Measurements from ENCODE around the gene GTSF1L.

Gene GTSF1L

DNA sequence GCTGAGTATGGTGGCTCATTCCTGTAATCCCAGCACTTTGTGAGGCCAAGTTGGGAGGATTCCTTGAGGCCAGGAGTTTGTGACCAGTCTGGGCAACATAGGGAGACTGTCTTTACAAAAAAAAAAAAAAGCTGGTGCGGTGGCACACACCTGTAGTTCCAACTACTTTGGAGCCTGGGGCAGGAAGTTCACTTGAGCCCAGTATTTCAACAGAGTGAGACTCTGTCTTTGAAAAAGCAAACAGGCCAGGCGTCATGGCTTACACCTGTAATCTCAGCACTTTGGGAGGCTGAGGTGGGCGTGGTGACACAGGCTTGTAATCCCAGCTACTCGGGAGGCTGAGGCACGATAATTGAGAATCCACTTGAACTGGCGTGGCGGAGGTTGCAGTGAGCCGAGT is 31.2 kb downstream of the GTSF1L start:
- no peak for ATAC-seq

DNA sequence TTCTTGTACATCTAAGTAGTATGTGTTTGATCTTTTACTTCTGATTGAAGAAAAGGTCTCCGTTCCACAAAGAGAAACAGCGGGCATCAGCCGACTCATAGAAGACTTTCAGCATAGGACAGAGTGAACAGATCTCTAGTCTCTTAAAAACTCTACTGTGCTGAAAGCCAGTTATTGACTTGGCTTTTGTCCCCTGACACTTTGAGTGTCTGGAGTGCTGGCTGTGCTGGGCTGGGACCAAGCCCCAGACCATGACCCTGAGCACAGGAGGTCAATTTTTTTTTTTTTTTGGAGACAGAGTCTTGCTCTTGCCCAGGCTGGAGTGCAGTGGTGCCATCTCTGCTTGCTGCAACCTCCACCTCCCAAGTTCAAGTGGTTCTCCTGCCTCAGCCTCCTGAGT is 32.0 kb downstream of the GTSF1L start:
- ATAC-seq = no peak
- TF ChIP-seq ZFP30 (CRISPR knock-in tag; IDR thresholded peaks at IDR 0.05) = no peak
- no peak for TF ChIP-seq CSDC2 (CRISPR knock-in tag; IDR thresholded peaks at IDR 0.05)
- TF ChIP-seq, protein P1, sequence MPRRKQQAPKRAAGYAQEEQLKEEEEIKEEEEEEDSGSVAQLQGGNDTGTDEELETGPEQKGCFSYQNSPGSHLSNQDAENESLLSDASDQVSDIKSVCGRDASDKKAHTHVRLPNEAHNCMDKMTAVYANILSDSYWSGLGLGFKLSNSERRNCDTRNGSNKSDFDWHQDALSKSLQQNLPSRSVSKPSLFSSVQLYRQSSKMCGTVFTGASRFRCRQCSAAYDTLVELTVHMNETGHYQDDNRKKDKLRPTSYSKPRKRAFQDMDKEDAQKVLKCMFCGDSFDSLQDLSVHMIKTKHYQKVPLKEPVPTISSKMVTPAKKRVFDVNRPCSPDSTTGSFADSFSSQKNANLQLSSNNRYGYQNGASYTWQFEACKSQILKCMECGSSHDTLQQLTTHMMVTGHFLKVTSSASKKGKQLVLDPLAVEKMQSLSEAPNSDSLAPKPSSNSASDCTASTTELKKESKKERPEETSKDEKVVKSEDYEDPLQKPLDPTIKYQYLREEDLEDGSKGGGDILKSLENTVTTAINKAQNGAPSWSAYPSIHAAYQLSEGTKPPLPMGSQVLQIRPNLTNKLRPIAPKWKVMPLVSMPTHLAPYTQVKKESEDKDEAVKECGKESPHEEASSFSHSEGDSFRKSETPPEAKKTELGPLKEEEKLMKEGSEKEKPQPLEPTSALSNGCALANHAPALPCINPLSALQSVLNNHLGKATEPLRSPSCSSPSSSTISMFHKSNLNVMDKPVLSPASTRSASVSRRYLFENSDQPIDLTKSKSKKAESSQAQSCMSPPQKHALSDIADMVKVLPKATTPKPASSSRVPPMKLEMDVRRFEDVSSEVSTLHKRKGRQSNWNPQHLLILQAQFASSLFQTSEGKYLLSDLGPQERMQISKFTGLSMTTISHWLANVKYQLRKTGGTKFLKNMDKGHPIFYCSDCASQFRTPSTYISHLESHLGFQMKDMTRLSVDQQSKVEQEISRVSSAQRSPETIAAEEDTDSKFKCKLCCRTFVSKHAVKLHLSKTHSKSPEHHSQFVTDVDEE (CRISPR knock-in tag; IDR thresholded peaks at IDR 0.05) = no peak
- no peak for TF ChIP-seq ARNTL (CRISPR knock-in tag; IDR thresholded peaks at IDR 0.05; ENCODE audit: borderline replicate concordance, low read depth)
- TF ChIP-seq RARB (CRISPR knock-in tag; IDR thresholded peaks at IDR 0.05) = no peak
- TF ChIP-seq ZNF70 (CRISPR knock-in tag; IDR thresholded peaks at IDR 0.05) = no peak
- no peak for TF ChIP-seq ZNF8 (CRISPR knock-in tag; IDR thresholded peaks at IDR 0.05)
- TF ChIP-seq GLIS3 (CRISPR knock-in tag; IDR thresholded peaks at IDR 0.05) = no peak
- no peak for TF ChIP-seq SNAI2 (CRISPR knock-in tag; IDR thresholded peaks at IDR 0.05)
- no peak for TF ChIP-seq OSR1 (CRISPR knock-in tag; IDR thresholded peaks at IDR 0.05)
- no peak for TF ChIP-seq ESRRG (CRISPR knock-in tag; IDR thresholded peaks at IDR 0.05)
- no peak for TF ChIP-seq TOX (CRISPR knock-in tag; IDR thresholded peaks at IDR 0.05; ENCODE audit: borderline replicate concordance)
- TF ChIP-seq, protein P2, sequence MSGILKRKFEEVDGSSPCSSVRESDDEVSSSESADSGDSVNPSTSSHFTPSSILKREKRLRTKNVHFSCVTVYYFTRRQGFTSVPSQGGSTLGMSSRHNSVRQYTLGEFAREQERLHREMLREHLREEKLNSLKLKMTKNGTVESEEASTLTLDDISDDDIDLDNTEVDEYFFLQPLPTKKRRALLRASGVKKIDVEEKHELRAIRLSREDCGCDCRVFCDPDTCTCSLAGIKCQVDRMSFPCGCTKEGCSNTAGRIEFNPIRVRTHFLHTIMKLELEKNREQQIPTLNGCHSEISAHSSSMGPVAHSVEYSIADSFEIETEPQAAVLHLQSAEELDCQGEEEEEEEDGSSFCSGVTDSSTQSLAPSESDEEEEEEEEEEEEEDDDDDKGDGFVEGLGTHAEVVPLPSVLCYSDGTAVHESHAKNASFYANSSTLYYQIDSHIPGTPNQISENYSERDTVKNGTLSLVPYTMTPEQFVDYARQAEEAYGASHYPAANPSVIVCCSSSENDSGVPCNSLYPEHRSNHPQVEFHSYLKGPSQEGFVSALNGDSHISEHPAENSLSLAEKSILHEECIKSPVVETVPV (CRISPR knock-in tag; IDR thresholded peaks at IDR 0.05) = no peak
- TF ChIP-seq ZNF565 (CRISPR knock-in tag; conservative IDR thresholded peaks at IDR 0.05; ENCODE audit: low read depth) = no peak
- no peak for TF ChIP-seq ZC3H10 (CRISPR knock-in tag; IDR thresholded peaks at IDR 0.05)

More for the DNA sequence above, 31.2 kb downstream of the GTSF1L start:
- TF ChIP-seq ZNF70 (CRISPR knock-in tag; IDR thresholded peaks at IDR 0.05) (no peak), PPARA (CRISPR knock-in tag; IDR thresholded peaks at IDR 0.05; ENCODE audit: borderline replicate concordance) (no peak), SNAI2 (CRISPR knock-in tag; IDR thresholded peaks at IDR 0.05) (no peak), ISL1 (CRISPR knock-in tag; IDR thresholded peaks at IDR 0.05) (no peak), GLIS3 (CRISPR knock-in tag; IDR thresholded peaks at IDR 0.05) (no peak), ZC3H10 (CRISPR knock-in tag; IDR thresholded peaks at IDR 0.05) (no peak), TOX (CRISPR knock-in tag; IDR thresholded peaks at IDR 0.05; ENCODE audit: borderline replicate concordance) (no peak), RARB (CRISPR knock-in tag; IDR thresholded peaks at IDR 0.05) (no peak), ZFP3 (CRISPR knock-in tag; IDR thresholded peaks at IDR 0.05) (no peak), ZNF565 (CRISPR knock-in tag; conservative IDR thresholded peaks at IDR 0.05; ENCODE audit: low read depth) (no peak), ZFP30 (CRISPR knock-in tag; IDR thresholded peaks at IDR 0.05) (no peak), TCF4 (CRISPR knock-in tag; IDR thresholded peaks at IDR 0.05; ENCODE audit: borderline replicate concordance) (no peak), ZNF8 (CRISPR knock-in tag; IDR thresholded peaks at IDR 0.05) (no peak)
- TF ChIP-seq, protein P2 (CRISPR knock-in tag; IDR thresholded peaks at IDR 0.05) = no peak
- TF ChIP-seq, protein P1 (CRISPR knock-in tag; IDR thresholded peaks at IDR 0.05) = no peak
- TF ChIP-seq, protein P3, sequence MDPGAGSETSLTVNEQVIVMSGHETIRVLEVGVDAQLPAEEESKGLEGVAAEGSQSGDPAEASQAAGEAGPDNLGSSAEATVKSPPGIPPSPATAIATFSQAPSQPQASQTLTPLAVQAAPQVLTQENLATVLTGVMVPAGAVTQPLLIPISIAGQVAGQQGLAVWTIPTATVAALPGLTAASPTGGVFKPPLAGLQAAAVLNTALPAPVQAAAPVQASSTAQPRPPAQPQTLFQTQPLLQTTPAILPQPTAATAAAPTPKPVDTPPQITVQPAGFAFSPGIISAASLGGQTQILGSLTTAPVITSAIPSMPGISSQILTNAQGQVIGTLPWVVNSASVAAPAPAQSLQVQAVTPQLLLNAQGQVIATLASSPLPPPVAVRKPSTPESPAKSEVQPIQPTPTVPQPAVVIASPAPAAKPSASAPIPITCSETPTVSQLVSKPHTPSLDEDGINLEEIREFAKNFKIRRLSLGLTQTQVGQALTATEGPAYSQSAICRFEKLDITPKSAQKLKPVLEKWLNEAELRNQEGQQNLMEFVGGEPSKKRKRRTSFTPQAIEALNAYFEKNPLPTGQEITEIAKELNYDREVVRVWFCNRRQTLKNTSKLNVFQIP (CRISPR knock-in tag; IDR thresholded peaks at IDR 0.05; ENCODE audit: borderline replicate concordance, low read depth) = no peak
- TF ChIP-seq, protein P4, sequence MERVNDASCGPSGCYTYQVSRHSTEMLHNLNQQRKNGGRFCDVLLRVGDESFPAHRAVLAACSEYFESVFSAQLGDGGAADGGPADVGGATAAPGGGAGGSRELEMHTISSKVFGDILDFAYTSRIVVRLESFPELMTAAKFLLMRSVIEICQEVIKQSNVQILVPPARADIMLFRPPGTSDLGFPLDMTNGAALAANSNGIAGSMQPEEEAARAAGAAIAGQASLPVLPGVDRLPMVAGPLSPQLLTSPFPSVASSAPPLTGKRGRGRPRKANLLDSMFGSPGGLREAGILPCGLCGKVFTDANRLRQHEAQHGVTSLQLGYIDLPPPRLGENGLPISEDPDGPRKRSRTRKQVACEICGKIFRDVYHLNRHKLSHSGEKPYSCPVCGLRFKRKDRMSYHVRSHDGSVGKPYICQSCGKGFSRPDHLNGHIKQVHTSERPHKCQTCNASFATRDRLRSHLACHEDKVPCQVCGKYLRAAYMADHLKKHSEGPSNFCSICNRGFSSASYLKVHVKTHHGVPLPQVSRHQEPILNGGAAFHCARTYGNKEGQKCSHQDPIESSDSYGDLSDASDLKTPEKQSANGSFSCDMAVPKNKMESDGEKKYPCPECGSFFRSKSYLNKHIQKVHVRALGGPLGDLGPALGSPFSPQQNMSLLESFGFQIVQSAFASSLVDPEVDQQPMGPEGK (CRISPR knock-in tag; IDR thresholded peaks at IDR 0.05; ENCODE audit: borderline replicate concordance) = no peak
- TF ChIP-seq, protein P5, sequence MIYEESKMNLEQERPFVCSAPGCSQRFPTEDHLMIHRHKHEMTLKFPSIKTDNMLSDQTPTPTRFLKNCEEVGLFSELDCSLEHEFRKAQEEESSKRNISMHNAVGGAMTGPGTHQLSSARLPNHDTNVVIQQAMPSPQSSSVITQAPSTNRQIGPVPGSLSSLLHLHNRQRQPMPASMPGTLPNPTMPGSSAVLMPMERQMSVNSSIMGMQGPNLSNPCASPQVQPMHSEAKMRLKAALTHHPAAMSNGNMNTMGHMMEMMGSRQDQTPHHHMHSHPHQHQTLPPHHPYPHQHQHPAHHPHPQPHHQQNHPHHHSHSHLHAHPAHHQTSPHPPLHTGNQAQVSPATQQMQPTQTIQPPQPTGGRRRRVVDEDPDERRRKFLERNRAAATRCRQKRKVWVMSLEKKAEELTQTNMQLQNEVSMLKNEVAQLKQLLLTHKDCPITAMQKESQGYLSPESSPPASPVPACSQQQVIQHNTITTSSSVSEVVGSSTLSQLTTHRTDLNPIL (CRISPR knock-in tag; IDR thresholded peaks at IDR 0.05; ENCODE audit: low read depth) = no peak
